Stimulated activated CD8-positive, alpha-beta memory T cell treated with anti-CD3 and anti-CD28 coated beads, Interleukin-7, amount 100 ng/mL, for 48 hours (primary cell): ENCODE results near the gene PLXNB1.

ENCODE experiments used
- DNase-seq, 2 donors: peaks; one replicate each; pipeline ENCODE4 v3.0.0-alpha.2; 2020; ENCODE audit warnings: low read depth in 1 of 2; ENCODE audit errors: extremely low read depth in 1 of 2

Gene PLXNB1

DNA sequence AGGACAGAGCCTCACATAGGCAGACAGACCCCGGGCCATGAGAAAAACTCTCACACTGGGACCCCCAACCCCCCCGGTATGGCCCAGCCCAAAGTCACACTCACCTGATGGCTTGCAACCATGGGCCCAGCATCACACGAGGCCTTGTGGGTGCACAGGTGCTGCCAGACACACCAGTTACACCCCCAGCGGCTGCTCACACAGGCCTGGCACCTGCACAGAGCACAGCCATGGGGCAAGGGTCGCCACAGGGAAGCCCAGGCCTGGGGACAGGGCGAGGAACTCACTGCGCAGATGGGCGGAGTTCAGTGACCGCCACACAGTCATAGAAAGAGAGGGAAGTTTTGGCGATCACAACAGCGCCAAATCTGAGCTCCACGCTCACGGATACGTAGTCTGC lies 9.3 kb downstream of the PLXNB1 start:
- no peak for DNase-seq

- no peak for DNase-seq
Observed at GRCh38 chr3:48419597-48419996, 10.3 kb downstream of the PLXNB1 start.

GRCh38 chr3:48419149-48419548 lies 10.7 kb downstream of the PLXNB1 start:
- DNase-seq = no peak

DNA sequence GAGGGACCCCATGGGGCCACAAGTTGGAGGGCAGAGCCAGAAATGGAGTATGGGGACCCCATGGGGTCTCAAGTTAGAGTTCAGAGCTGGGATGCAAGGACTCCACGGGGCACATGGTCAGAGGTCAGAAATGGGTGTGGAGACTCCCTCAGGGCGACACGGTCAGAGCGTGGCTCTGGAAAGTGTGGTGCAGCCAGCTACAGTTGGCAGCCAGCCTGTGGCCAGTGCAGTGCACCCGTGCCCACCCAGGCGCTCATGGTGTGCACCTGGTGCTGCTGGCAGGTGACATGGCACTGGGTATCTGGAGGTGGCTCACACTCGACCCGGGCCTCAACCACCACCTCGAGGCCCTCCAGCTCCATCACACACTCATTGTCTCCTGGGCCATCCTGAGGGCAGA lies 11.2 kb downstream of the PLXNB1 start:
- no peak for DNase-seq

- no peak for DNase-seq
Observed at GRCh38 chr3:48418140-48418539, 11.7 kb downstream of the PLXNB1 start.

- DNase-seq = no peak
Observed at GRCh38 chr3:48417529-48418108, 12.3 kb downstream of the PLXNB1 start.

DNA sequence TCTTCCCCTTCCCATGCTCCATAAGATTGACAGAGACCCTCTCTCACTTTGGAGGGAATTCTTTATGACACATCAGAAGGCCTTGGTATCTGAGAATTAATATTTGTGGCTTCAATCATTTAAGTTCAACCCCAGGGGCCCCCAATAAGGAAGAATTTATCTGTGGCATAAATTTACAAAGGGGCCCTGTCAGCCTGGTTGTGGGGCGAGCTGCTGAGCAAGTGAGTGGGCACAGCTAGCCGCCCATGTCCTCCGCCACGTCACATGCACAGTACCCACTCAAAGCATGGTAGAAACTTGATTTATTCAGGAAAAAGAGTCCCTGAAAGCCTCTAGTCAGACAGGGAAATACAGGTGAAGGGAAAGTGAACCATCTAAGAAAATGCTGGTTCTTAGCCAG lies 13.3 kb downstream of the PLXNB1 start:
- no peak for DNase-seq

DNA sequence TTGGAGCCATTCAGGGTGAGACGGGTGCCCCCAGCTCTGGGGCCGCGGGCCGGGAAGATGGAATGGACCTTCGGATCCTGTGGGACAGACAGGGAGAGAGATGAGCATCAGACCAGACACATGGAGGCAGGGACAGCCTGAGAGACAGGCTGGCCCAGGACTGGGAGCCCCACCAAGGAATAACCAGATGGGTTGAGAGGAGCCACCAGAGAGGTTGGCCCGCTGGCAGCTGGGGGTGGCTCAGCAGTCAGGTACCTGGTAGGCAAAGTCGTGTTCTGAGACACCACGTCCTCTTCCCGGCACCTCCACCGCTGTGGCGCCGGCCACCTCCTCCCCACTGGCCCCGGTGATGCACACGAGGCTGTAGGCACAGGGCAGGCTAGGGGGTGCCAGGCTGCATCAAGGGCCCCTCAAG lies 13.8 kb downstream of the PLXNB1 start:
- DNase-seq = no peak

- no peak for DNase-seq
Observed at GRCh38 chr3:48415251-48415953, 14.5 kb downstream of the PLXNB1 start.

DNA sequence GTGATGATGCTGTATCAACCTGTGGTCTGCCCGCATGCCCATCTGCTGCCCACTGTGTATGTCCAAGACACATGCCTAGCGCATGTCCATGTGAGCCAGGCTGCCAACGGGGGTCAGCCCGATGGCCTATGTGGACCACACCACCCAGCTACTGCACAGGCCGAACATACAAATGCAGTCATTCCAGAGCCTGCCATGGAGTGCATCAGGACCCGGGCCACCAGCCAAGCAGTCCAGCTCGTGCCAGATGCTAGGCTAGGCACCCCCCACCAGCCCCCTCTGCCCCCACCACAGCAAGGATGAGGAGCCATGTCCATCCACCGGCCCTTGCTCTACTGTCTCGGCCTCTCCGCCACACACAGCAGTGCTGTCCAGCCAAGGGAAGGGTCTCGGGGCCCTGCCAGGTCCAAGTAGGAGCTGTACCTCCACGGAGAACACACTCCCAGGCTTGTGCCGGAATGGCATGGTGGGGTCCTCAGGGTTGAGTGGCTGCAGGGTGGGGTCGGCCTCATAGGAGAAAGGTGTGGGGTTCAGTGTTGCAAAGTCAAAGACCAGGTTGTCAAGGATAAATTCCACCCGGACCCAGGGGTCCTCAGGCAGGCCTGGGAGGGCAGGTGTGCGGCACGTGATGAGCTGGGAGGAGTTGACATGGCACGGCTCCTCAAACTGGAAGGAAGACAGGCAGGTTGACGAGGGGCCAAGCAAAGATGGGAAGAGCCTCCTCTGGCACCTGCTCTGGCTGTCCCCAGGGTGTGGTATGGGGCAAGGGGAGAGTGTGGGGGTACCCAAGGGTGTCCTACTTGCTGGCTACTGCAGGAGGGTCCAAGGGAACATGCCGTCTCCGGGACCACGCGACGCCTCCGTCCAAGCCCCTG lies 15.3 kb downstream of the PLXNB1 start:
- no peak for DNase-seq

GRCh38 chr3:48413611-48414010 lies 16.3 kb downstream of the PLXNB1 start:
- DNase-seq = no peak

DNA sequence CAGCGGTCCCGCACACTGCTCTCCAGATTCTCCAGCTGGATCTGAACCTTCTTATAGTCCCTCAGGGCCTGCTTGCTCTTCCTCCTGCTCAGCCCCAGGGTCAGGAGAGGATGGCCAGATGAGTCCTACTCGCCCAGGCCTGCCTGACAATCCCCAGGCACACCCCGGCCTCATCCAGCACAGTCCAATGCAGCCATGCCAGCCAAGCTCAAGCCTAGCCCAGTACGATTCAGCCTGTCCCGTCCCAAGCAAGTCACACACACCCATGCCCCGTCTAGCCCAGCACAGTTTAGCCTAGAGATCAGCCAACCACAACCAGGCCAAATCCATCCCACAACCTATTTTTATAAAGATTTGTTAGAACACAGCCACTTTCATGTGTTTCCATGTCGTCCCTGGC lies 16.8 kb downstream of the PLXNB1 start:
- no peak for DNase-seq

DNA sequence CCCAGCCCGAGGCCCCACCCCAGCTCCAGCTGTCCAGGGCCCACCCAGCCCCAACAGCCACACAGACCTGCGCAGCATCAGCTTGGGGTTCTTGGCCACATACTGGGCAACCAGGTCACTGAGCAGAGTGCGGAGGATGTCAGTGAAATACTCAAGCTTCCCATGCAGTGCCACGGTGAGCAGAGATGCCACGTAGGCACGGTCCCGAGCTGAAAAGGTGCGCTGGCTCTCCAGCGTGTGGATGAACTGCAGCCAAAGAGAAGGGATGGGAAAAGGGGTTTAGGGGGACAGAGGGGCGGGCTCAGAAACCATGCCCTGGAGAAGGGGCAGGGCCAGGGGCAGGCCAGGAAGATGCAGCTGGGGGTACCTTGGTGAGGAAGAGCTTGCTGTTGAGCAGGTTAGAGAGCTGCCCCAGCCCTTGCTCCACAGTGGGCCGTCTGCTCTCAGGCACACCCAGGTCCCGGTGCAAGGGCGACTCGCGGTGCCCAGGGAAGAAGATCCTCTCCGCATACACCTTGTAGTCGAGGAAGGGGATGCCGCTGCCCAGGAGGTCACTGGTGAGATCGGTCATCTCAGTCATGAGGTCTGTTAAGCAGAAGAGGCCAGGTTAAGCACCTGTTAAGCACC lies 17.4 kb downstream of the PLXNB1 start:
- no peak for DNase-seq

DNA sequence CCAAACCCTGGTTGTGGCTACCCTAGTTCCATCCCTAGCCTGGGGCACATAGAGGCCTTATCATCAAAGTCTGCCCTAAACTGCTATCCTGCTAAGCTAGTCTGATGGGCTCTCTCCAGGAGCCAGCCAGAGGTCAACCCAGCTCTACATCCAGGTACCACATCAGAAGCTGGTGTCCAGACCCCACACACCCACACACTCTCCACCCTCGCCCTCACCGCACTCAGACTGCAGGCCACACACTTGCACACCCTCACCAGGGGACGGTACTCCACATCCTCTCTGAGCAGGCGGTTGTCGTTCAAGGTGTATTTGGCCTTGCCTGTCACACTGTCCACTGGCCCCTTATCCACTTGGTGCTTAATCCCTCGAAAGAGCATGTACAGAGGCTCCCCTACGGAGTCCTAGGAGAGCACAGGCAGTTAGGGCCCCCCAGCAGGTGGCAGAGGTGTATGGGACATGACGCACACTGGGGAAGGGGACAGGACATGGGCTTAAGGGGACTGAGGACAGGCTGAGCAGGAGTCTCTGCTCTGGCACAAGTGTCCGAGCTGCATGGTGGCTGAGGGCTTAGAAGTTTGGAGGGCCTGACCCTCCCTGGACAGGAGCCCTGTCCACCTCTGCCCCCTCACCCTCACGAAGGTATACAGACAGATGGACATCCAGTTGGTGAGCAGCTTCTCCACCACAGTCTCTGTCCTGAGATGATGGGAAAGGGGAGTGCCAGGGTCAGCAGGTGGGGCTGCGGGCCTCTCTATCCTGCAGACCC lies 18.1 kb downstream of the PLXNB1 start:
- no peak for DNase-seq

DNA sequence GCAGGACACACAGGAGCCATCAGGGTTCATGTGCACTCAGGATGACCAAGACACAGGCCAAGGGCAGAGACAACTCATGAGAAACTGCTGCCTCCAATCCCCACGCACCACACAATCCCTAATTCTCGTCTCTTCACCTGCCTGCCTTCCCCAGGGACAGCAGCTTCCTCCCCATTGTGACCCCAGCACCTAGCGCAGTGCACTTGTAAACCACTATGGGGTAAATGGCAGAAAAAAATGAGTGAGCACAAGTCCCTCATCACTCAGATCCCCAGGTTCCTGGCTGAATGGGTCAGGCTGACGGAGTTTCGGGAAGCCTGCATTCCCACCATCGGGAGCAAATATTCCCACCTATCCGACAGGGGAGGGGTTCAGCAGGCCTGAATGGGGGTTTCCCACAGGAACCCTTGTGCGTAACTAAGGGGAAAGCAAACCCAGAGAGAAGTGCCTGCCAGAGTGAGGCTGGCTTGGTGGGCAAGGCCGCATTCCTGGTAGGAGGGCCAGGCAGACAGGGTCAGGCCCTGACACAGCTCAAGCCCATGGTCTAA lies 18.8 kb downstream of the PLXNB1 start:
- no peak for DNase-seq

- no peak for DNase-seq
Observed at GRCh38 chr3:48410205-48411040, 19.5 kb downstream of the PLXNB1 start.

GRCh38 chr3:48409291-48410201 lies 20.3 kb downstream of the PLXNB1 start:
- no peak for DNase-seq

- no peak for DNase-seq
Observed at GRCh38 chr3:48408823-48409281, 21.0 kb downstream of the PLXNB1 start.
